SK-N-DZ (cell line): ENCODE measurements around the gene KRTDAP. TPM values are rescaled to one million over a fixed set of nuclear protein-coding genes. Genes with fewer than 3 reads are reported as not detected.

Experiments
- DNase-seq: peaks from one replicate; pipeline ENCODE4 v3.0.0-alpha.2; 2015; ENCODE audit warnings: low spot score
- polyA plus RNA-seq, 2 experiments: library from polyadenylated mRNA; depleted of rRNA; stranded (reverse); fragments of >200 nt; gene quantifications; 2 replicates each; pipeline ENCODE4 v1.2.3, GENCODE V29; 2014

KRTDAP gene, protein sequence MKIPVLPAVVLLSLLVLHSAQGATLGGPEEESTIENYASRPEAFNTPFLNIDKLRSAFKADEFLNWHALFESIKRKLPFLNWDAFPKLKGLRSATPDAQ
- not detected in 2 replicates for polyA plus RNA-seq (2014; cell fraction: cytosol; rRNA removed)
- not detected in 2 replicates for polyA plus RNA-seq (2014; cell fraction: nucleus; rRNA removed)

DNA sequence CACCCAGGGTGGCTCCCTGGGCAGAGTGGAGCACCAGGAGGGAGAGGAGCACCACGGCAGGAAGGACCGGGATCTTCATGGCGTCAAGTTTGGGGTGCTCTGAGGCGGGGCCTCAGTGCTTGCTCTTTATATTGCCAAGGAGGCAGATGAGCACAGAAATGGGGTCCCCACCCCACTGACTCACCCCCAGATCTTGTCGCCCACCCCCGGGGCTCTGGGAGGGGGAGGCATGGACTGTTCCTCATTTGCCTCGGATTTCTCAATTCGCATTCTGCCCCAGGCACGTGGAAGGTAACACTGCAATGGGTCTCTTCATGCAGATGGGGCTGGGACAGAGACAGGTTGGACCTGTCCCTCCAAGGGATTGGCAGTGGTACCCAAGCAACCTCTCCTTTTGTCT lies at the start of gene KRTDAP:
KRTDAP (minus strand) TSS at position 101 of the 400 bp plus-strand sequence; CDS start at position 79, 22 bp downstream.
- DNase-seq, result no peak

DNA sequence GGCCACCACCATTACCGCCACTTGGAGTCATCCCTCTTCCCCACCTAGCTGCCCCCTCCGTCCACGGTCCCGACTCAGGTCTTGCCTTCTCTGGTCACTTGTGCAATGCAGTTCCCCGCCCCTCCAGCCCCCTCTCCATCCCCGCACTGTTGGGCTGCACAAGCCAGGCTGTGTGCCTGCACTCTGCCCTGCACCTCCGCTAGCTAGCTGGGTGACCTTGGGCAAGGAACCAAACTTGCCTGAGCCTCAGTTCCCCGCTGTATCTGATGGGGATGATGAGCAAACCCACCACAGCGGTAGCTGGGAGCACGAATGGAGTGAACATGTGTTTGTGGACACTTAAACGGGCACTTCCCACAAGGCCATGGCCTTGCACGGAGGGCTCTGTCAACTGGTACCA lies 49.6 kb upstream of the KRTDAP start:
- DNase-seq, result no peak

DNA sequence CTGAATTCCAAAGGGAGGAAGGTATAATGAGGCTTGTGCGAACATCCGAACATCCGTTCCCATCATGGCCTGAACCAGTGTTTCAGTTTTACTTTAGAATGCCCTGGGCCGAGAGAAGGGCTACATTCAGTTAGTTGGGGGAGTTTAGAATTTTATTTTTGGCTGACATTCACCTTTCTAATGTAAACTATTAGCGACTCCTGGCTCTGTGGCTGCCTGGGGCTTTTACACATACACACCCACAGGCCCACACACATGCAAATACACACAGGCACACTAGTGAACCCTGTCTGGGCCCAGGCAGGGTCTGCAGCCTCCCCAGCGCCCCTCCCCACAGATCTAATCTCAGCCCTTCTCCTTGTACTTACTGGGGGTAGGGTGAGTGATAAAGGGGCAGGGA lies 49.0 kb upstream of the KRTDAP start:
- DNase-seq, result no peak

DNA sequence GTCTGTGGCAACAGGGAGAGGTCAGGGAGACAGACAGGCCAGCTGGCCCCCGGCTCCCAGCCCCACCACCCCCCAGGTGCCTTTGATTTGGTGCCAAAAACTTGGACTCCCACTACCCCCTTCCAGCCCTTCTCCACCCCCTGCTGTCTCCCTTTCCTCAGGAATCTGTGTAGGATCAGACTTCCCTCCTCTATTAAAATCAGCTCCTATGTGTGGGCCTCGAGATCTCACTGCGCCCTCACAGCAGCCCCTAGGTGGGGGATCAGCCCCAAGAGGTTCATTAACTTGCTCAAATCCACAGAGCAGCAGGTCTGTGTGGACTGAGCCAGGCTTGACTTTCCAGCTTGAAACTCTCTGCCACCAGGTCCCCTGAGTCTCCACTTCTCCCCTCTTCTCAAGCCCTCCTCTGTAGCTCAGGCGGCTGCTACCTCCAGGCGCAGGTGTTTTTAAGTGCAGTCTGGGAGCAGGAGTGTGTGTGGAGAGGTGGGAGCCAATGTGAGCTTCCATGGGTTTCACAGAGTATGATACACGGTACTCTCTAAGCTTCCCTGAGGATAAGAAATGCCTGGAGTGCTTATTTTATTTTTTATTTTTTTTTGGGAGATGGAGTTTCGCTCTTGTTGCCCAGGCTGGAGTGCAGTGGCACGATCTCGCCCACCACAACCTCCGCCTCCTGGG lies 44.7 kb upstream of the KRTDAP start:
- DNase-seq, result no peak

DNA sequence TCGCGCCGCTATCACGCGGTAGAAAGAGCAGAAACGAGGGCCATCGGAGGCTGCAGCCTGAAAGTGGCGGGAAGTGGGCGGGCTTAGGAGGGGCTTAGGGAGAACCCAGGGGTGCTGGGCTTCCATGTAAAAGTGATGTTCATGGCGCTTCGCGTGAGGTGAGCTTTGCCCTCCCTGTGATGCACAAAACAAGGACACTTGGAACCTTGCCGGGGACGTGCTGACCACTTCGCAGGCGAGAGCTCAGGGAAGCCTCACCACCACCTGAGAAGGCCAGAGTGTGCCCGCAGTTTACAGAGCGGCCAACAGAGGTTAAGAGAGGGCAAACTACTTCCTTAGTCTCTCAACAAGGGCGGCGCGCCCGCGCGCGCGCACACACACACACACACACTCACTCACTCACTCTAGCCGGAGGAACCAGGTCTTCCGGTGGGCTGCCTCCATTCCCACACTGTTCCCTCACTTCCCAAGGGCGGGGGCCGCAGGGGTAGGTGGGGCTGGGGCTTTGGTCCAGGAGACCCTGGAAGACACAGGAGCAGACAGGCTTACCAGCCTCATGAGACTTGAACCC lies 43.6 kb upstream of the KRTDAP start:
- no peak for DNase-seq

- no peak for DNase-seq
Measured at GRCh38 chr19:35533201-35533821, 43.0 kb upstream of the KRTDAP start, which contains the start of gene GAPDHS. Gene GAPDHS, plus strand, starts transcription at chr19:35533456. Its CDS starts 72 bp downstream, at chr19:35533528.

DNA sequence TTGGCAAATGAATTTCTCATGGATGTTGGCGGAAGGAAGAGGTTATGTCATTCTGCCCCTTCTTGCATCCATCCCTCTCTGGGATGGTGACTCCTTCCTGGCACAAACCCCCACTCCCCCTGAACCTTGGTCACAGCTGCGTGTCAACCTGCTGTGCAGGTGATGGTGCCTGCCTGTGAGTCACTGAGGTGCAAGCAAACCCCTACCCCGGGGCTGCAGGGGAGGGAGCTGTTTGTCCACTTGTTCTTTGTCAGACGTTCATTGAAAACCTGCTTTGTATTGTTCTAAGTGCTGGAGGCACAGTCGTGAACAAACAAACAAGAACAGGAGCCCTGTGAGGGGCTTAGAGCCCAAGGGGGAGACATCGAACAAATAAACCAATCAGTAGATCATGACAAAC lies 41.0 kb upstream of the KRTDAP start:
- no peak for DNase-seq

GRCh38 chr19:35529241-35530218 lies 39.3 kb upstream of the KRTDAP start:
- no peak for DNase-seq

GRCh38 chr19:35528218-35529038 lies 38.2 kb upstream of the KRTDAP start, which contains the start of gene SBSN:
Gene SBSN, minus strand, starts transcription at chr19:35528311. Its CDS starts 30 bp downstream, at chr19:35528281.
- no peak for DNase-seq

DNA sequence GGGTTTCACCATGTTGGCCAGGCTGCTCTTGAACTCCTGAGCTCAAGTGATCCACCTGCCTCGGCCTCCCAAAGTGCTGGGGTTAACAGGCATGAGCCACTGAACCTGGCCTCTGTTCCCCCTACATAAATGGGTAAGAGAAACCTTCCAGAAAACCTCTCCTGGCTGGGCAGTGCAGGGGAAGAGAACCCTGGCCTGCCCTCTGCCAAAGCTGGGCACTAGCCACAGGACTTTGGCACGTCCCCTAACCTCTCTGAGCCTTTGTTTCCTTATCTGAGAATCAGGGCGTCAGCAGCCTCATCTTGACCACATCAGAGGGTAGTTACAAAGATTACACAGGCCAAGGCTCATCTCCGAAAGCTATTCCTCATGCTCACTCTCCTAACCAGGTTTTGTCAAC lies 35.6 kb upstream of the KRTDAP start:
- DNase-seq, result no peak

DNA sequence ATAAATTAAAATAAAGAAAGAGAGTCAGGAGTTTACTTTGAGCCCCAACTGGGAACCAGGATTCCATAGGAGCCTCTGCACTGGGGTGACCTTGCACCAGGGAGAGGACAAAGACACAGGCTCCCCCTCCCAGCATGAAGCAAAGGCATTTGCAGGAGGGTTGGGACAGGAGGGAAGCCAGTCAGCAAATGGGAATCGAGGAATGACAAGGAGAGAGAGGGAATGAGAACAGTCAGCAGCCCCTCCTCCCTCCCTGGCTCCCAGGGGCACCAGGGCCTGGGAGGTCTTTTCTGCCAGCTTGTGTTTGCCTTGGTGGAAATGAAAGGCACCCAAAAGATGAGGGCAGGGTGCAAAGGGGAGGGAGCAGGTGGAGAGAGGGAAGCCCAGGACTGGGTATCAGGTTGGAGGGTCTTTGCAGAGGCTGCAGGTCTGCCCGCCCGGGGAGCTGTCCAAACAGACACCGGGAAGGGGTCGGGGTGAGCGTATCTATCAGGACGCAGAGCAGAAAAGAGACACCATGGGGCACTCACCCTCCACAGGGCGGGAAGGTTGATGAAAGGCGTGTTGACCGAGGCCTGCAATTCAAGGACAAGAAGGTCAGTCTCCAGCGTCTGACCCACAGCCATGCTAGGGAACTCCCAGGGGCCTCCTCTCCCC lies 34.0 kb upstream of the KRTDAP start:
- no peak for DNase-seq

DNA sequence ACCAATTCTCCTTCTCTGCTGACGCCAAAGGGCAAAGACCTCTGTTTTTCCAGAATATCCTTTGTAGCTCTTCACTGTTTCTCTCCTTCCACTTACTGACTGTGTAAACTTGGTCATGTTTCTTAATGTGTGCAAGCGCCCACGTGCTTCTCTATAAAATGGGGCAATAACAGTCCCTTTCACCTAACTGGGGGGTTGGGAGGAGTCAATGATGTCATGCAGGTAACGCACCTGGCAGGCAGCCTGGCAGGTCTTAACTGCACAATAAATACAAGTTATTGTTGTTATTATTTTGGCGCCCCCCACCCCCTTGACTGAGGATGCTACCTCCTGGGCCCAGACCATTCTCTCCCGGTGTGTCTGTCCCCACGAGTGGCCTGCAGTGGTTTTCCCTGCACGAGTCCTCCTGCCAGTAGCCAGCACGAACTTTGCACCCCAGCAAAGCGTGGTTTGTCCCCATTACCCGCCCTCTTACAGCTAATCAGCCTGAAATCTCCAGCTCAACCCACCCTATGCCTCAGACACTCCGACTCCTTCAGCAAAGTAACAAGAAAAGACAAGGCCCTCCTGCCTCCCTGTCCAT lies 32.6 kb upstream of the KRTDAP start:
- no peak for DNase-seq

GRCh38 chr19:35521124-35521743 lies 31.0 kb upstream of the KRTDAP start:
- no peak for DNase-seq

- DNase-seq, result no peak
Measured at GRCh38 chr19:35519291-35519690, 29.0 kb upstream of the KRTDAP start.

GRCh38 chr19:35518313-35518712 lies 28.0 kb upstream of the KRTDAP start:
- no peak for DNase-seq

DNA sequence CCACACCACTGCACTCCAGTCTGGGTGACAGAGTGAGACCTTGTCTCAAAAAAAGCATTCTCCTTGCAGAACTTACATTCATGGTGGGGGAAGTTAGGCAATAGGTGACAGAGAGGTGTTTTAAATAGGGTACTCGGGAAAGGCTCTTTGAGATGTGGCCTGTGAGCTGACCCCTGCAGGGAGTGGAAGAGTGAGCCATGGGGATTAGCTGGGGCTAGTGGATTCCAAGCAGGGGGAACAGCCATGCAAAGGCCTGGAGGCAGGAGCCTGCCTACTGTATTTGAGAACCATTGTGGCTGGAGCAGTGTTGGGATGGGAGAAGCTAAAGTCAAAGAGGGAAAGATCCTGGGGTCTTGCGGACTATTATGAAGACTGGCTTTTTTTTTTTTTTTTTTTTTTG lies 27.1 kb upstream of the KRTDAP start:
- no peak for DNase-seq

DNA sequence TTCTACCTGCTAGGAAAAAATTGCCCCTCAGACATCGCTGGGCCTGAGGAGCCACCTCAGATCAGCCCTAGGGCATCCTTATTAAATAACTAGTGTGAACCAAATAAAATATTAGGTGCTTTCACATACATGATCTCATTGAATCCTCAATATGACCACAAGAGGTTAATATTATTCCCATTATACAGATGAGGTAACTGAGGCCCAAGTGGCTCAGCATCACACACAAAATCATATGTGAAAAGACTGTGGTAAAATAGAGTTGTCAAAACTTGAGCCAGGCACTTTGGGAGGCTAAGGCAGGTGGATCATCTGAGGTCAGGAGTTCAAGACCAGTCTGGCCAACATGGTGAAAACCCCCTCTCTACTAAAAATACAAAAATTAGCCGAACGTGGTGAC lies 26.0 kb upstream of the KRTDAP start:
- DNase-seq, result no peak

DNA sequence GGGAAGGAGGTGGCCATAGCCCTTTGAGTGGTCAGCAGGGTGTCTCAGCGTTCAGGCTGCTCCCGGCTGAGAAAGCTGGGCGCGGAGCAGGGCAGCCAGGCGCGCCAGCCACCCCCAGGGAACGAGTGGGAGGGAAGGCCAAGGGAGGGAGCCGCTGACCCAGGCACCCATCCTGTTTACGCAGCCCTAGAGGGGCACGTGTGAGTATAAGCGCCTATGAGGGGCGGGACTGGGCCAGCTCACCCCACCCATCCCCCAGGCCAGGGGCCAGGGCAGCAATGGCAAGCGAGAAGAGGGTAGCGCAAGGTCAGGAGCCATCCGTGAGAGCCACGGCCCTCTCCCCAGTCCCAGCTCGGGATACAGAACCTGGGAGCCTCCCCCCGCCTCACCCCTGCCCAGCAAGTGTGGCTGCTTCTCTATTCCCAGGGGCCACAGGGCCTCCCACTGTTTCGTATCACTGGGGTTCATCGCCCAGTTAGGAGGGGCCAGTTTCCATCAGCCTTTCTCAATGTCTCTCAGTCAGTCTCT lies 24.1 kb upstream of the KRTDAP start:
- DNase-seq, result no peak
